Esophagus (tissue), 2 donors: ENCODE data around the gene ZBTB8B. TPM values are rescaled to one million over a fixed set of nuclear protein-coding genes. Genes with fewer than 3 reads are reported as not detected.
"Not testable (repeated sequence)": the region's sequence is repeated elsewhere in the genome, so short reads cannot be mapped to it uniquely, and the experiment has no call there.

Experiments
- H3K27ac ChIP-seq, 2 donors: one replicate each; pipeline ENCODE4 v1.5.1; 2013; ENCODE audit warnings: low read depth in 2 of 2, mild to moderate bottlenecking in 2 of 2, inconsistent platforms in 1 of 2, low read length in 1 of 2, moderate library complexity in 1 of 2
- H3K27me3 ChIP-seq, 2 donors: one replicate each; pipeline ENCODE4 v1.6.1; 2013; ENCODE audit warnings: low read length in 2 of 2, control low read depth in 1 of 2, mild to moderate bottlenecking in 1 of 2; ENCODE audit not compliant: insufficient read depth in 2 of 2, control insufficient read depth in 1 of 2
- H3K36me3 ChIP-seq, 2 donors: one replicate each; pipeline ENCODE4 v1.6.1; 2013; ENCODE audit warnings: low read length in 1 of 2; ENCODE audit not compliant: control insufficient read depth in 2 of 2, insufficient read depth in 2 of 2
- H3K4me1 ChIP-seq, 2 donors: one replicate each; pipeline ENCODE4 v1.6.1; 2013; ENCODE audit warnings: low read length in 1 of 2; ENCODE audit not compliant: control insufficient read depth in 2 of 2, insufficient read depth in 2 of 2
- H3K4me3 ChIP-seq, 2 donors: one replicate each; pipeline ENCODE4 v1.5.1; 2013; ENCODE audit warnings: low read length in 2 of 2, mild to moderate bottlenecking in 2 of 2, low read depth in 1 of 2, moderate library complexity in 1 of 2
- H3K9me3 ChIP-seq, 2 donors: one replicate each; pipeline ENCODE4 v1.6.1; 2013; ENCODE audit warnings: mild to moderate bottlenecking in 2 of 2, low read depth in 1 of 2, low read length in 1 of 2, moderate library complexity in 1 of 2; ENCODE audit not compliant: control insufficient read depth in 2 of 2, insufficient read depth in 1 of 2
- WGBS, 2 donors: extraction: QIAGEN DNeasy Blood & Tissue Kit; methylation state at CpG; one replicate each; pipeline ENCODE4 v1.1.7; 2013; 5-methylcytosine and 5-hydroxymethylcytosine counted together
- polyA plus RNA-seq, 2 donors: library from polyadenylated mRNA; stranded (reverse); fragments of 200-250 nt; gene quantifications; one replicate each; pipeline ENCODE4 v1.2.3, GENCODE V29; 2013
- donor health status: healthy with polysubstance abuse.
- donor health status: Bipolar disorder and iron deficiency.

ZBTB8B gene
- polyA plus RNA-seq, 2 donors, result not detected

- not testable (repeated sequence) for H3K27ac ChIP-seq, H3K36me3 ChIP-seq, H3K4me3 ChIP-seq, H3K27me3 ChIP-seq, H3K4me1 ChIP-seq, H3K9me3 ChIP-seq
- 80 to 88% methylated on average over 3 of the region's 3 CpGs for WGBS, 2 donors
Observed at GRCh38 chr1:32481788-32482187, 16.9 kb downstream of the ZBTB8B start.

DNA sequence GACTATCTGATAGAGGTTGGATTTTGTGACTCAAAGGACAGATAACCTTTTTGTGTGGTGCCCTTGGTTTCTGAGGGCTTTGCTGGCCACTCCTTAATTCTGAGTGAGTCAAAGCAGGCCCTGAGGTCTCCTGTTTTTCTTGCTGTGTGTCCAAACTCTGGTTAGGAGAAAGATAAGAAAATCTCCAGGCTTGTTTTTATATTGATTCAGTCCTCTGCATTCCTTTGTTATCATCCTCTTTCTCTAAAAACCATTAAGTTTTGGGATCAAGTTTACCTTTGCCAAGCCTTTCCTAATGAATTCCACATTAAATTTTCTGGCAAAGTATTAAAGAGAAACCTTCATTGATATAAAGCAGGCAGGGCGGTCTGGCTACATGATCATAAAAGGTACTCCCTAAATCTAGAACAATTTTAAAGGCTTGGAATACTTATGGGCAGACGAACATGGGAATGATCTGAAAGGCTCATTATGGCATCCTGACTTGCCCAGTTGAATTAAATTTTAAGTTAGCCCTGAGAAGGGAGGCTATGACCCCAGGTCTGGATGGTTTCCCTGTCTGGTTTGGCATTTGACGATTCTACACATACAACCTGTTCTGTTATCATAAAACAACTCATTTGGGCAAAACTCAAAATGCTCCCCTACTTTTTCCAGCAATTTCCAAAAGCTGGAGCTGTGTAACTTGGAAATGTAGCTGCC is 20.8 kb downstream of the ZBTB8B start:
- H3K27me3 ChIP-seq, result no peaks in the 10 kb centered on the region
- no peak overlapping the region for H3K27ac ChIP-seq
- H3K36me3 ChIP-seq, result no peaks in the 10 kb centered on the region
- H3K9me3 ChIP-seq, result no peaks in the 10 kb centered on the region
- no peaks in the 10 kb centered on the region for H3K4me1 ChIP-seq
- no peak overlapping the region for H3K4me3 ChIP-seq
- 73 to 83% methylated on average over 3 of the region's 3 CpGs for WGBS, 2 donors

DNA sequence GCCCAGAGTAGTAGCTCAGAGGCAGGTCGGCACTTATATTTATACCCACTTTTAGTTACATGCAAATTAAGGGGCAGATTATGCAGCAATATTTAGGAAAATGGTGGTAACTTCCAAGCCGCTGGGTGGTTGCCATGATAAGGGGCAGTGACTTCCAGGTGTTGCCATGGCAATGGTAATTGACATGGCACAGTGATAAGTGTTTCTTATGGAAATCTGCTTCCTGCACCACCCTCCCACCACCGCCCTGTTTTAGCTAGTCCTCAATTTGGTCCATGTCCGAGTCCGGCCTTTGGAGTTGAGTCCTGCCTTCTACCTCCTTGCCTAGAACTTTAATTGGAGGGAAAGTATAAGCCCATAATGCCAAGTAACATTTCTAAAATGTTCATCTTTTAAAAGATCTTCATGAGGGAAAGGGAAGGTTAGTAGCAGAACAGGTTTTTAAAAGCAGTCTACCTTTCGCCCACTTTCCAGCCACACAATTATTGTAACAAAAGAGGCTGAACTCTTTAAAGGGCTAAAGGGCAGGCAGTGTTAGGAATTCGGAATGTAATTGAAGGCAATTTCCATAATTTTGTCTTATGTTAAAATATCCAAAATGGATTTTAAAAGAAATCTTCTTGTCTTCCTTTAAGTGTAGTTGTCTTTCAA is 21.7 kb downstream of the ZBTB8B start:
- Histone ChIP-seq H3K27me3 (no peaks in the 10 kb centered on the region), H3K36me3 (no peaks in the 10 kb centered on the region), H3K27ac (no peak overlapping the region), H3K9me3 (no peaks in the 10 kb centered on the region), H3K4me3 (no peak overlapping the region), H3K4me1 (no peaks in the 10 kb centered on the region)
- WGBS, 2 donors, result 89% methylated on average over 7 of the region's 7 CpGs

DNA sequence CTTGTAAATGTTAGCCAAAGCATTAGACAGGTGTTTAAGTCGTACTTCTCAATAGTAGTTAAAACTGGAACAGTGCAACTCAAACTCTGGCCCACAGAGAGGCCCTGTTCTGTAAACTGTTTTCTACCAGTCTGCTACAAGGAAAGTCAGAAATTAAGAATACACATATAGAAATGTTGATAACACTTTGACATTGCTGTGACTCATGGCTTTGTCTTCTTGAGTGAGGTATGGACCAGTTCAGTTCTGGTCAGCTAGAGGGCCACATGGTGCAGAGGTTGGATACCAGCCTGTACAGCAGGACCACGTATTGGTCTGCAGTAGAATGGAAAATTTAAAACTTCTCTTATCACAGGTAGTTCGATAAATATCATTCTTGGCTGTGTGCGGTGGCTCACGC is 22.3 kb downstream of the ZBTB8B start:
- 83 to 89% methylated on average over 5 of the region's 5 CpGs for WGBS, 2 donors
- H3K36me3 ChIP-seq, result no peaks in the 10 kb centered on the region
- H3K27ac ChIP-seq, result no peak overlapping the region
- no peak overlapping the region for H3K4me3 ChIP-seq
- no peaks in the 10 kb centered on the region for H3K4me1 ChIP-seq
- no peaks in the 10 kb centered on the region for H3K27me3 ChIP-seq
- H3K9me3 ChIP-seq, result no peaks in the 10 kb centered on the region

GRCh38 chr1:32489774-32490454 is 25.0 kb downstream of the ZBTB8B start:
- 89 to 94% methylated on average over 3 of the region's 3 CpGs for WGBS, 2 donors
- Histone ChIP-seq H3K36me3 (no peaks in the 10 kb centered on the region), H3K27me3 (no peaks in the 10 kb centered on the region), H3K27ac (no peak overlapping the region), H3K4me1 (no peaks in the 10 kb centered on the region), H3K4me3 (no peak overlapping the region), H3K9me3 (no peaks in the 10 kb centered on the region)

DNA sequence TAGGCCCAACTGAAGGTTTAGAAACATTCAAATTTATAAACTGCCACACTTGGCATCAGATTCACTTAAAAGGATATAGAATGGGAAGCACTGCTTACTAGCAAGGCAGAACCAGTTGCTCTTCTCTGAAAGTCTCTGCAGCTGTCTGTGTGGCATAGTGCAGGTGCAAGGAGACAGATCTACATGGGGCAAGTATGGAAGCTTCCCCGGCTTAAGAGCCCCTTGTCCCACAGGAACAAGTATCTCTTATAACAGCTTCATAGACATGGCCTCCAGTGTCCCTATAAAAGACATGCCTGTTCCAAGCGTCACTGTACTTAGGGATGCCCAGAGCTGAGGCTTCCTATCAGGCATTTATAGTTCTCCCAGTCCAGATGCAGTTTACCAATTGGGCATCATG is 26.5 kb downstream of the ZBTB8B start:
- H3K9me3 ChIP-seq, result no peaks in the 10 kb centered on the region
- no peak overlapping the region for H3K27ac ChIP-seq
- H3K4me3 ChIP-seq, result no peak overlapping the region
- H3K36me3 ChIP-seq, result no peaks in the 10 kb centered on the region
- no peaks in the 10 kb centered on the region for H3K27me3 ChIP-seq
- WGBS, 2 donors, result 94 to 97% methylated on average over 2 of the region's 2 CpGs
- H3K4me1 ChIP-seq, result no peaks in the 10 kb centered on the region

DNA sequence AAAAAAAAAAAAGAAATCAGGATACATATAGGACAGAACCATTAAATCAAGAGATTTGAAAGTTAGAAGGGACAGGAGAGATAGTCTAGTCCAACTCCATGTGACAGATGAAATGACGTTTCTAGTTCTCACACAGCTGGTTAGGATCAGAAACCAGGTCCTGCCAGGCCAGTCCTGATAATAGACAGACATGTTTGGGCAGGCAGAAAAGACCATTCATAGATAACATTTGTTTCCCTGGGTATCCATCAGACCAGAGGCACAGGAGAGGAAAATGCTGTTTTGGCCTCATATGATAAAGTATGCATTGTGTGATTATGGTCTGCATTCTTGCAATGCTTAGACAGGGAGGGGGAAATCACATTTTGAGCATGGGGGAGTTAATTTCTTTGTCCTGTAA is 29.3 kb downstream of the ZBTB8B start:
- no peaks in the 10 kb centered on the region for H3K4me1 ChIP-seq
- no peaks in the 10 kb centered on the region for H3K9me3 ChIP-seq
- no peaks in the 10 kb centered on the region for H3K27me3 ChIP-seq
- H3K4me3 ChIP-seq, result no peak overlapping the region
- 56 to 73% methylated on average over 1 of the region's 1 CpG for WGBS, 2 donors
- H3K36me3 ChIP-seq, result no peaks in the 10 kb centered on the region
- no peak overlapping the region for H3K27ac ChIP-seq

DNA sequence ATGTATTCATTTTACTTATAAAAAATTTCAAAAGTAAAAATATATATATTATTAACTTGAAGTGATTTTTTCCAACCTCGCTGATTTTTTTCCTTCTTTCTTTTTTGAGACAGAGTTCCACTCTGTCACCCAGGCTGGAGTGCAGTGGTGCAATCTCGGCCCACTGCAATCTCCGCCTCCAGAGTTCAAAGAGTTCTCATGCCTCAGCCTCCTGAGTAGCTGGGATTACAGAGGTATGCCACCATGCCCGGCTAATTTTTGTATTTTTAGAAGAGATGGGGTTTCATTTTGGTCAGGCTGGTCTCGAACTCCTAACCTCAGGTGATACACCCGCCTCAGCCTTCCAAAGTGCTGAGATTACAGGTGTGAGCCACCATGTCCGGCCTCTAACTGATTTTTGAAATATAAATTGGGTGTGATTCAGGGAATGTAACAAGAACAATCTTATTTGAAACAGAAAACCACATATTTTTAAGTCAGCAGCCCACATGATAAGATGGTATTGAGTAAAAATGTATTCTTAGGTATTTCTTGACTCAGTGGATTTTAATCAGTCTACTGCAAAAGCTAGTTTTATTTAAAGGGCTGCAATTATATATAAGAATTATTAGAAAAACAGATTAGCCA is 30.0 kb downstream of the ZBTB8B start:
- Histone ChIP-seq H3K27ac (no peak overlapping the region), H3K9me3 (no peaks in the 10 kb centered on the region), H3K36me3 (no peaks in the 10 kb centered on the region), H3K4me3 (no peak overlapping the region), H3K27me3 (no peaks in the 10 kb centered on the region), H3K4me1 (no peaks in the 10 kb centered on the region)
- WGBS, 2 donors, result 87 to 88% methylated on average over 7 of the region's 7 CpGs

- Histone ChIP-seq H3K4me3 (no peak overlapping the region), H3K27me3 (no peaks in the 10 kb centered on the region), H3K4me1 (no peaks in the 10 kb centered on the region), H3K9me3 (no peaks in the 10 kb centered on the region), H3K36me3 (no peaks in the 10 kb centered on the region), H3K27ac (peak overlapping the region in 1 of 2 donors; percentile 42)
- WGBS, 2 donors, result 20 to 35% methylated on average over 5 of the region's 5 CpGs
Observed at GRCh38 chr1:32496127-32496526, 31.3 kb downstream of the ZBTB8B start.
